NCI-H82 treated with DMSO at 0.1 percent for 48 hours (cell line): ENCODE measurements around the gene TSPAN3.

Experiments
- DNase-seq: peaks from one replicate; lab custom pipeline; 2025; ENCODE audit not compliant: unreplicated experiment; lab: John Stamatoyannopoulos, UW

The TSPAN3 gene

DNA sequence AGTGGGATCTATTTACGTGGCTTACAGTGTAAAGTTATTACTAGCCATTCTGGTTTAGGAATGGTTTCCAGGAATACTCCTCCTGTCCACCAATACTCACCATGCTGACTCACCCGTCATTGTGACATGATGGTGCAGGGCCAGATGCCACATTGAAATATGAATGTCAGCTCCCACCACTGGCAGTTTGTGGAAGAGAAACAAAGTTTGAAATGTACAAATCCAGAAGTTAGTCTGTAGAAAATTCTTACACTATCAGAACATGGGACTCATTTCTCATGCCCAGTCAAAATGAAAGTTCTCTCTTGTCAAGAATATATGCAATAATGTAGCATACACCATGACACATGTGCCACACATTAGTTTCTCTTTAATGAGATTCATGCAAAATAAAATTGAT is 14.4 kb upstream of the TSPAN3 start:
- DNase-seq: no peak

DNA sequence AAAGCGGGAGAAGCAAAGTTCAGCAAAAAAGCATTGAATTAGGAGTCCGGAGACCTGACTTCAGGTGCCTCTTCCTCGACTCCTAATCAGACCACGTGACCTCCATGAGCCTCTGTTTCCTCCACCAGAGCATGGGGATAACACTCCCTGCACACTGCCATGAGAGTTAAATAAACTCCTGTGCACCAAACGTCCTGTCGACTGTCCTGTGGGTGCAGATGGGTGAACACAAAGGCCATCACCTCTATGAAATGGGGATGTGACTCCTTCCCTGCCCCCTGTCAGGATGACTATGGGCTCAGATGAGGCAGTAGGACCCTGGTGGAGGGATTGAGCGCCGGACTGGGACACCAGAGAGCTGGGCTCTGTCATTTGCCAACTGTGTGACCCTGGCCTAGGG is 13.5 kb upstream of the TSPAN3 start:
- no peak for DNase-seq

GRCh38 chr15:77083381-77084160 is 12.7 kb upstream of the TSPAN3 start:
- peak; percentile 57 for DNase-seq

DNA sequence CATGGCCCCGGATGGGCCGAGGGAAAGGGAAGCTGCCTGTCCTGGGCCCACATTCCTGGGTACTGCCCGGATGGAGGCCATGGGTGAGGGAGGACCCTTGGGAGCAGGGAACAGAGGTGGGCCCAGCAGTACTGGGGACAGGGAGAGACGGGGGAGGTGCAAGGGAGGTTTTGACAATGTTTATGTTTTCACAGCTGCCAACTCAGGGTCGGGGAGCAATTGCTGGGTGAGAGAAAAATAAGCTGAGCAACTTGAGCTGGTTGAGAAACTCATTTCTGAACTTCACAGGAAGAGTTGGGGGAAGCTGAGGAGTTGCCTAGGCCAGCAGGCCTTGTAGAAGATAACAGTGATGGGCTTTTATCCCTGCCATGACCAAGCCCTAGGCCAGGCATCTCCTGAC is 11.1 kb upstream of the TSPAN3 start:
- no peak for DNase-seq

- no peak for DNase-seq
Measured at GRCh38 chr15:77076323-77076915, 5.5 kb upstream of the TSPAN3 start.

- DNase-seq: no peak
Measured at GRCh38 chr15:77075528-77075927, 4.6 kb upstream of the TSPAN3 start.

- DNase-seq: no peak
Measured at GRCh38 chr15:77074350-77074749, 3.4 kb upstream of the TSPAN3 start.

DNA sequence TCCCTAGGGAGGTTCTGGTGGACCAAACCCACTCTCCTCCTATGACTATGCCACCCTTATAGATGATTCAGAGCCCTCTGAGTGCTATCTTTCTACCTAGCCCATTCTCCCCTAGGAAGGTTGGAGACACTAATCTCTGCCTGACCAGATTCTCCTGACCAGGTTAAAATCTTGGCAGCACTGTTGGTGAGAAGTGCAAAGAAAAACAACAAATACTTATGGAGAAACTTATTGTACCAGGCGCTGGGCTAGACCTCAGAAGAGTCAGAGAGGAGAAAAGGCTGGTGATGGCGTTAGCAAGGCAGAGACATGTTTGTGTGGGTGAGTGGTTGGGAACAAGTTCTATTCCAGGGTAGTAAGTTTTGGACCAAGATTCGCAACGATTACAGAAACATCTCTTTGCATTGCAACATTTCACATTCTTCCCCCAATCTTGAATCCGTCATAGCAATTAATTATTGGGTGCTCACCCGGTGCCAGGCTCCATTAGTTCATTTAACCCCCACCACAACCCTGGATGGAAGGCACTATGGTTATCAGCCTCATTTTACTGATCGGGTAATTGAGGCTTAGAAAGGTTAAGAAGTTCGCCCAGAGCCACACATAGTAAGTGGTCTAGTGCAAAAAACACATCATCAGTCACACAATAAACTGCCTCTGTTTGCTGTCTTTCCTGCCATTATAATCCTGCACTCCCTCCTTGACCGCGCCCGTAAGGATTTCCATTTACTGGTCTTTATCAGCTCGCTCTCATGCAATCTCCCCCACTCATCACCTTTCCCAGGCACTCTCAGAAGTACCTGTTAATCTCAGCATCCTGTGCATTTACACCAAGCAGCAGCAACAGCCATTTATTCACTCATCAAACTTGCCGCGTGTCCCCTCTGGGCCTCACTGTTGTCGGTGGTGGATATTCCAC is 655 bp upstream of the TSPAN3 start:
- no peak for DNase-seq

DNA sequence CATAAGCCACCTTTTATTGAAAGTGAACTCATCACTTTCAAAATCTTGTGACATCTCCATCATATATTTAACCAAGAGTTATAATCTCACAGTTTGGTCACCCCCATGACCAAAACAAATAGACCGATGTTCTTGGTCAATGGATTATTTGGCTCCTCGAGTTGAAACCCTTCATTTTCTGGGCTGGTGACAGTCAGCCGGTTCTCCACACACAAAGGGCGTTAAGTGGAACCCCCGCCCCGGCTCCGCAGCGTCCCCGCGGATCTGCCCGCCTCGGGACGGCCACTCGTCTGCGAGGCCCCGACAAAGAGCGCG is 772 bp downstream of the TSPAN3 start:
- no peak for DNase-seq

DNA sequence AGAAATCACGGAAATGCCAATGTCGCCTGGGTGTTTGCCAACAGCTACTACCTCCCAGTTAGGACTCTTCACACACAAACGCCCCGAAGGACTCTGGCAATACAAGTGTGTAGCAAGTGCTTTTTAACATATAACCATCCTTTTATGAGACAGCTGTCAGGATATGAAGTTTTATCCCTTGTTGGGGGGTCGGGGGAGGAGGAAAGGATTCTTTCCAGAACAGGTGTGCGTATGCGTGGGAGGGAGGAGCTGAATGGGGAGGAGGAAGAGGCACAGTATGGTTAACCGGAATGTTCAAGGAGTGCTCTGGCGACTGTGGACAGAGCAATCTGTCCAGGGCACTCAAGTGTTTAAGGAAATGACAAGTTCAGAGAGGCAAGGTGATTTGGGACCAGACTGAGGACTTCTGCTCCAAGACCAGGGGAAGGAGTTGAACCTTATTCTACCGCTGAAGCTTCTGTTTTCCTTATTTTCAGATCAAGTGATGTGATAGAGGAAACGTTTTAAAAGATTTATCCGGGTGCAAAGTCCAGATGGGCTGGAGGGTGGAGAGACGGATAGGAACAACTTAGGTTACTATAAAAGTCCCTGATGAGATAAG is 1.3 kb downstream of the TSPAN3 start:
- no peak for DNase-seq

DNA sequence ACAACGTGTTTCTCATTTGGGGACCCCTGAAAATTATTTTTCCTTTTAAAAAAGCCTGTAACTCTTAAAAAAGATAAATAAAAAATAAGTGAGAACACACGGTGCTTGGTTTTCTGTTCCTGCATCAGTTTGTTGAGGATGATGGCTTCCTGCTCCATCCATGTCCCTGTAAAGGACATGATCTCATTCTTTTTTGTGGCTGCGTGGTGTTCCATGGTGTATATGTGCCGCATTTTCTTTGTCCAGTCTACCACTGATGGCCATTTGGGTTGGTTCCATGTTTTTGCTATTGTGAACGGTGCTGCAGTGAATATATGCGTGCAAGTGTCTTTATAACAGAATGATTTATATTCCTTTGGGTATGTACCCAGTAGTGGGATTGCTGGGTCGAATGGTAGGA is 2.3 kb downstream of the TSPAN3 start:
- DNase-seq: no peak

GRCh38 chr15:77067691-77068367 is 3.1 kb downstream of the TSPAN3 start:
- DNase-seq: no peak

DNA sequence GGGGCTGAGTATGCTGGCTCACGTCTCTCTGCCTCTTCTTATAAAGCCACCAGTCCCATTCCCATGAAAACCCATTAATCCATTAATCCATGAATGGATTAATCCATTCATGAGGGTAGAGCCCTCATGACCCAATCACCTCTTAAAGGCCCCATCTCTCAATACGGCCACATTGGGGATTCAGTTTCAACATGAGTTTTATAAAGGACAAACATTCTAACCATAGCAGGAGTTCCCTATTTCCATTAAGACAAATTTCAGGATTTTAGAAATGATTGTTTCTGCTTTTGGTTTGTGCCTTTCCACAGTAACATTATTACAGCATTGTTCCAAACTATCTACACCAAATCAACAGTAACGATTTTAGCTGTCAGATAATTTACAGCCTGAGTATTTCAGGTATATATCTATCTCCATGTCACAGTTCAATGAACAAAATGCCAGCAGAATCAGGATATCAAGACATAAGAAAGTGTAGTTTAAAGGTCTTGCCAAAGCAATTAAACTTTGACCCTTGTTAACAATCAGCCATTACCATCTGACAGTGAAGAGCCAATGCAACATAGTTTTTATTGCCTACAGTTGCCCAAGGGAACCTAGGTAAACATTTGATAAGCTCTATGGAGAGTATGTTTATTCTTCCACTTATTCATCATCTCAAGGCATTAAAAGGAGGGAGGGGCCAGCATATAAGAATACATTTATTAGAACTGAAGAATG is 3.8 kb downstream of the TSPAN3 start:
- DNase-seq: peak; percentile 54

DNA sequence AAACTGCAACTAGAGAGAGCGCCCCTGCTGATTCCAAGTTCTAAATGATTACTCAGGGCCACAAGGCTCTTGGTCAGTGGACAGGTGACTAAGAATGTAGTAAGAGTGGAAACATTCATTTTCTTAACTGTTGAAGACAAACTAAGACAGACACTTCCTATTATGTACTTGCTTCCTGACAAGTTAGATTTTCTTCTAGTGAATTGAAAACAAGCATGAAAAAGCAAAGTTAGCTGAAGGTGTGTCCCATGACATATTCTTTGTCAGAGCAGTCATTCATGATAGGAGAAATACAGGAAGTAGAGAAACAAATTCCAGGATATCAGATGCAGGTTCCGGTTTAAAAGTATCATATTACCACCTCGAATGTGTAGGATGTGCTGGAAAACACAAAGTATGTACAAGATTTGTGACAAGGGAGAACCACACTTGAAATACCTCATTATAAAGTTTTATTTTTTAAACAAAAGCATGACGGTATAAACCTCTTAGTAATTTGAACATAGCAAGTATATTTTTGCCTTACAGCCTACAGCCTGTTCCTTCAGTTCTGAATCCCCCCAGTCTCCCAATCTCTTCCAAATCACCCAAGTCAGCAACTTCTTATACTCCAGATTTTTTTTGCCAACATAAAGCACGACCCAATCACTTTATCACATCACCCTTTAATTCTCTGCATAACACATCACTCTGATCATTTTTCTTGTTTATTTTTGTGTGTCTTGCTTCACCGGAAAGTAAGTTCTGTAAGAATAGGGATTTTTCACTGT is 6.2 kb downstream of the TSPAN3 start:
- DNase-seq: no peak

DNA sequence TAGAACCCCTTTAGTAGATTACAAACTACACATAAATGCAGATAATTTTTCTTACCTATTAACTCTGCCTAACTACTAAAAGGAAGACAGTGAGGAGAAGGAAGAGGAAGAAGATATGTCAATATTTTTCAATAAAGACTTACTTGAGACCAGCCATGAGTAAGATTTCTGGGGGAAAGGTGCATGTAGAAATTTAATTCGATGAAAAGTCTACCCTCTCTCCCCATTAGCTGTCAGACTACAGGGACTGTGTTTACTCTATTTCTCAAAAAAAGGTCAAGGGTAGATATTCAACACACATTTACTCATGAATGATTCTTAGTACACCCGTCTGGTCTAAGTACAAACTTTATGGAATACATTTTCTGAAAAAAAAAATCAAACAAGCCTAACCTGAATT is 6.8 kb downstream of the TSPAN3 start:
- no peak for DNase-seq

DNA sequence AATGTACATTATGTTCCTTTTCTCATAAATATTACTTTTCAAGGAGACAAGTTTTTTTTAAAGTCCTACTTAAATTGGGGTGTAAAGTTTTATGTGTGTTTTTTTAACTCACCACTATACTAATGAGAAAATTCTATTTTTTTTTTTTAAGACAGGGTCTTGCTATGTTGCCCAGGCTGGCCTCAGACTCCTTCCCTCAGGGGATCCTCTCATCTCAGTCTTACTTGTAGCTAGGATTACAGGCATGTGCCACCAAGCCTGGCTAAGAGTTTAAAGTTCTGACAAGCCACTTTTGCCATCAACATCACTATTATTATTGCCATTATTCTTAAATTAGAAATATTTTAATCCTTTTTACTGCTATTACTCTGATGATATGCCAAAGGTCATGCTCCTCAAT is 7.7 kb downstream of the TSPAN3 start:
- DNase-seq: no peak

DNA sequence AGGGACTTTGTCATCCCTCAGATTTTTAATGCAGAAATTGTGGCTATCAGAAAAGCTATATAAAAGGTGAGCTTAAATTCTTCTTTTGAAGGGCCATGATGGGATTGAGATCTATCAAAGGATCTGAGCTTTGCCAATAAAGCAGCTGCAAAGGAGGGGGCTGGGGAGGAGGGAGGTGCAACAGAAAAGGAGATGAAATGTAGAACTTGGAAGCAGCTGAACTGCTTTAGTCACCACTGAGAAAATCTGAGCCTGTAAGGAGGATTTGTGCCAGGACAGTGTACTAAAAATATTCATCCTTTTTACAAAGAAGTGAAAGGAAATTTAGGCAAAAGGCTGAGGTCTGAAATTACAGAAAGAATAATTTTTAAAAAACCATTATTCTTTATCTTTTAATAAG is 10.4 kb downstream of the TSPAN3 start:
- no peak for DNase-seq

DNA sequence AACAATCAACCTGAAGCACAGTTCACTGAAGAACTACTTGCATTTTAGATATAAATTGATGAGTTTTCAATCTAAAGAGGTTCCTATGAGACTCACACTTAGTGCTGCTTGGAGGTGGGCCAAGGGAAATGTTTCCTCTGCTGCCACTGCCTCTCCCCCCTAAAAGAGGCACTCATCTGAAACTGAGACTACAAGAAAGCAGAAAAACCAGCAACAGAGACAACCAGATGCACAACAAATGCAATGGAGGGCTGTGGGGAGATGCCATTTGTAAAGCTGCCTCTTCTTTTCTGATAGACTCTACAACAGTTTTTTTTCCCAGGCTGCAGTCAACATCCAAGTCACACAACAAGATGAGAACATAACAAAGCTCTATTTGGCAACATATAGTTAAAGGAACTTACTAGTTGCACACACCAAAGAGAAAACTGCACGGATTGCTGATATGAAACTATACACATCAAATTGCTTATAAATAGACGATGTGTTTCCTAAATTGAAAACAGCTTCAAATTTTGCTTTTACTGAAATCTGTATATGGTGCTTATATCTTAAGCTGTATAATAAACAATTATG is 11.0 kb downstream of the TSPAN3 start:
- DNase-seq: no peak

DNA sequence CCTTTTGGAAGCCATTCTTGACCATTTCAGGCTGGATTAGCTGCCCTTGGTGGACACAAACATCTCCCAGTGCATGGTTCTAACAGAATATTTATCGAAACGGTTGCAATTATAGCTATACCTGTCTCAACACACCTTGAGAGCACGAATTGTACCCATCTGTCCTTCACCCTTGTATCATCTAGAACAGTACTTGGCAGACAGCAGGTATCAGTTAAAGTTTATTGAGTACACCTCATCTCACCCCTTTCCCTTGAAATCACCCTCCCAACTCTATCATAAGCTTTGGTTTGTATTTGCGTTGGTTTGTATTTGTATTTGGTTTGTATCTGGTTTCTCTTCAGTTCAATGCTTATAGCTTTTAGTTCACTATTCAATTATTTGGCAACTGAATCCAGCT is 12.4 kb downstream of the TSPAN3 start:
- DNase-seq: no peak
